H1 (cell line): Measurements from ENCODE around the gene OPA3. TPM values are rescaled to one million over a fixed set of nuclear protein-coding genes. Genes with fewer than 3 reads are reported as not detected.
A peak's percentile ranks its signal among the peaks of the same experiment; 100 is the strongest.

ENCODE experiments used
- CTCF ChIA-PET: fragments of 300-600 bp; sonication (Branson Sonifier 250); formaldehyde crosslinking; loops from one replicate; lab custom pipeline; 2021; ENCODE audit not compliant: partially characterized antibody; lab: Charles Lee
- POLR2A ChIA-PET: fragments of 300-600 bp; sonication (Branson Sonifier 250); formaldehyde crosslinking; loops from one replicate; lab custom pipeline; 2021; ENCODE audit warnings: inconsistent platforms; ENCODE audit not compliant: partially characterized antibody; lab: Charles Lee
- DNase-seq, 2 experiments: peaks; one replicate each; pipeline versions ENCODE4 v3.0.0 to v3.0.0-alpha.2; 2010 to 2022; ENCODE audit warnings: low spot score in 2 of 2, low read depth in 1 of 2, mixed read lengths in 1 of 2
- FAIRE-seq: peaks from 2 replicates; lab custom pipeline; 2011; peaks lifted over from hg19 to GRCh38; lab: Jason Lieb, UNC
- H2AFZ ChIP-seq: 2 replicates; pipeline ENCODE4 v1.8.1; 2012; ENCODE audit warnings: low read length, inconsistent platforms
- H2AK5ac ChIP-seq: 2 replicates; pipeline ENCODE4 v1.6.1; 2013; ENCODE audit warnings: low read depth, low read length
- H2BK120ac ChIP-seq: replicated peaks from 2 replicates; pipeline ENCODE3; 2013; ENCODE audit warnings: low read depth, low read length, inconsistent platforms
- H2BK12ac ChIP-seq: 2 replicates; pipeline ENCODE4 v1.6.1; 2013; ENCODE audit warnings: low read depth, low read length
- H2BK15ac ChIP-seq: 2 replicates; pipeline ENCODE4 v1.6.1; 2013; ENCODE audit warnings: low read length
- H2BK20ac ChIP-seq: 2 replicates; pipeline ENCODE4 v1.6.1; 2013; ENCODE audit warnings: low read length
- H2BK5ac ChIP-seq: 2 replicates; pipeline ENCODE4 v1.6.1; 2013; ENCODE audit warnings: low read depth, low read length
- H3K14ac ChIP-seq: 2 replicates; pipeline ENCODE4 v1.6.1; 2013; ENCODE audit warnings: inconsistent platforms; ENCODE audit not compliant: insufficient read length
- H3K18ac ChIP-seq: 2 replicates; pipeline ENCODE4 v1.6.1; 2013; ENCODE audit warnings: low read length; ENCODE audit errors: extremely low read depth
- H3K23ac ChIP-seq: 2 replicates; pipeline ENCODE4 v1.6.1; 2013; ENCODE audit warnings: inconsistent platforms; ENCODE audit not compliant: insufficient read length
- H3K23me2 ChIP-seq: 2 replicates; pipeline ENCODE4 v1.6.1; 2013; ENCODE audit warnings: low read depth, low read length
- H3K27ac ChIP-seq: 2 replicates; pipeline ENCODE4 v1.6.1; 2011; ENCODE audit warnings: low read depth, low read length, inconsistent platforms
- H3K27me3 ChIP-seq, 4 experiments: replicated peaks in 1 of 4; 1 replicate in 1 of 4; 2 replicates in 3 of 4; pipeline versions ENCODE4 v1.6.1 to v1.8.1; 2011 to 2013; ENCODE audit warnings: low read length in 3 of 4, mild to moderate bottlenecking in 3 of 4, inconsistent platforms in 2 of 4, mixed read lengths in 2 of 4, moderate library complexity in 1 of 4; ENCODE audit not compliant: control insufficient read depth in 3 of 4, insufficient read depth in 3 of 4; ENCODE audit errors: extremely low read depth in 1 of 4
- H3K36me3 ChIP-seq, 4 experiments: 2 replicates each; pipeline versions ENCODE4 v1.6.1 to v1.8.1; 2011 to 2013; ENCODE audit warnings: mild to moderate bottlenecking in 4 of 4, low read length in 3 of 4, moderate library complexity in 2 of 4, control low read depth in 1 of 4, inconsistent platforms in 1 of 4; ENCODE audit not compliant: insufficient read depth in 4 of 4, control insufficient read depth in 2 of 4
- H3K4ac ChIP-seq: replicated peaks from 2 replicates; pipeline ENCODE3; 2013; ENCODE audit warnings: low read length, low read depth, mixed read lengths, inconsistent platforms; ENCODE audit not compliant: insufficient read length
- H3K4me1 ChIP-seq, 4 experiments: replicated peaks in 1 of 4; 1 replicate in 1 of 4; 2 replicates in 3 of 4; pipeline versions ENCODE4 v1.6.1 to v1.8.1; 2011 to 2013; ENCODE audit warnings: low read length in 3 of 4, inconsistent platforms in 2 of 4, mixed read lengths in 1 of 4; ENCODE audit not compliant: insufficient read depth in 4 of 4, control insufficient read depth in 3 of 4
- H3K4me2 ChIP-seq, 2 experiments: 2 replicates each; pipeline versions ENCODE4 v1.6.1 to v1.8.1; 2011 to 2013; ENCODE audit warnings: low read depth in 2 of 2, low read length in 2 of 2, control low read depth in 1 of 2, inconsistent platforms in 1 of 2, mild to moderate bottlenecking in 1 of 2; ENCODE audit not compliant: insufficient read depth in 1 of 2
- H3K4me3 ChIP-seq, 4 experiments: fragments of 200-600, 300-600 bp in 1 of 4; sonication (generic), shearing (Covaris generic), sonication (Bioruptor Twin) in 1 of 4; 2 replicates each; pipeline versions ENCODE4 v1.5.1 to v1.8.1; 2011 to 2016; ENCODE audit warnings: low read length in 4 of 4, low read depth in 3 of 4, control low read depth in 2 of 4, inconsistent platforms in 2 of 4, mild to moderate bottlenecking in 2 of 4, mixed read lengths in 1 of 4, moderate library complexity in 1 of 4; ENCODE audit not compliant: insufficient read depth in 2 of 4; ENCODE audit errors: extremely low read depth in 1 of 4
- H3K56ac ChIP-seq: replicated peaks from 2 replicates; pipeline ENCODE3; 2013; ENCODE audit warnings: low read depth, mild to moderate bottlenecking, mixed read lengths, low read length, inconsistent platforms; ENCODE audit not compliant: insufficient read length
- H3K79me1 ChIP-seq: 2 replicates; pipeline ENCODE4 v1.6.1; 2013; ENCODE audit warnings: low read depth, low read length, control low read depth
- H3K79me2 ChIP-seq, 2 experiments: 2 replicates each; pipeline versions ENCODE4 v1.6.1 to v1.8.1; 2012 to 2013; ENCODE audit warnings: low read length in 2 of 2, mild to moderate bottlenecking in 2 of 2, inconsistent platforms in 1 of 2; ENCODE audit not compliant: insufficient read depth in 2 of 2, control insufficient read depth in 1 of 2
- H3K9ac ChIP-seq, 4 experiments: replicated peaks in 1 of 4; 1 replicate in 1 of 4; 2 replicates in 3 of 4; pipeline versions ENCODE4 v1.6.1 to v1.8.1; 2011 to 2013; ENCODE audit warnings: low read depth in 3 of 4, low read length in 3 of 4, control low read depth in 2 of 4, mild to moderate bottlenecking in 2 of 4, moderate library complexity in 2 of 4, inconsistent platforms in 1 of 4; ENCODE audit errors: extremely low read depth in 1 of 4
- H3K9me3 ChIP-seq, 2 experiments: 2 replicates each; pipeline versions ENCODE4 v1.6.1 to v1.8.1; 2012 to 2013; ENCODE audit warnings: mild to moderate bottlenecking in 2 of 2, moderate library complexity in 2 of 2, control low read depth in 1 of 2, inconsistent platforms in 1 of 2, low read depth in 1 of 2, low read length in 1 of 2, mixed read lengths in 1 of 2; ENCODE audit not compliant: insufficient read depth in 2 of 2
- H4K20me1 ChIP-seq, 2 experiments: replicated peaks in 1 of 2; 2 replicates each; pipeline versions ENCODE3 to v1.8.1; 2011 to 2013; ENCODE audit warnings: inconsistent platforms in 2 of 2, low read length in 2 of 2, mild to moderate bottlenecking in 1 of 2; ENCODE audit not compliant: insufficient read depth in 2 of 2, control insufficient read depth in 1 of 2
- H4K5ac ChIP-seq: 2 replicates; pipeline ENCODE4 v1.6.1; 2013; ENCODE audit warnings: low read length, low read depth, mixed read lengths, inconsistent platforms; ENCODE audit not compliant: insufficient read length
- H4K8ac ChIP-seq: 2 replicates; pipeline ENCODE4 v1.8.0; 2013; ENCODE audit warnings: mild to moderate bottlenecking, moderate library complexity, low read length, inconsistent platforms; ENCODE audit not compliant: insufficient read depth; ENCODE audit errors: extremely low read depth
- H4K91ac ChIP-seq: replicated peaks from 2 replicates; pipeline ENCODE3; 2013; ENCODE audit warnings: low read length, mixed read lengths, inconsistent platforms; ENCODE audit not compliant: insufficient read length
- ASH2L ChIP-seq: fragments of 200-600, 300-600 bp; sonication (generic); IDR thresholded peaks from one replicate; pipeline ENCODE4 v1.7.1; 2017; ENCODE audit warnings: low read length
- CTBP2 ChIP-seq: IDR thresholded peaks from 2 replicates; pipeline ENCODE4 v1.7.0; 2011; ENCODE audit warnings: borderline replicate concordance, mild to moderate bottlenecking, moderate library complexity, mixed read lengths, low read length; ENCODE audit not compliant: insufficient read depth, insufficient read length
- EP300 ChIP-seq, 2 experiments: IDR thresholded peaks; 1 replicate in 1 of 2; 2 replicates in 1 of 2; pipeline ENCODE4 v1.6.1; 2011 to 2012; ENCODE audit warnings: low read depth in 2 of 2, low read length in 2 of 2, mild to moderate bottlenecking in 2 of 2, borderline replicate concordance in 1 of 2, inconsistent platforms in 1 of 2, moderate library complexity in 1 of 2
- KDM1A ChIP-seq: fragments of 200-600, 300-600 bp; sonication (generic); IDR thresholded peaks from 2 replicates; pipeline ENCODE4 v1.7.1; 2016; ENCODE audit warnings: mild to moderate bottlenecking, low read length, borderline replicate concordance
- MAX ChIP-seq: IDR thresholded peaks from 2 replicates; pipeline ENCODE4 v1.6.1; 2012; ENCODE audit warnings: inconsistent platforms
- PHF8 ChIP-seq: fragments of 200-600 bp; sonication (generic); conservative IDR thresholded peaks from 2 replicates; pipeline ENCODE4 v1.7.1; 2012; ENCODE audit warnings: low read depth, mild to moderate bottlenecking, inconsistent platforms, low read length, moderate library complexity
- POLR2A ChIP-seq, 2 experiments: IDR thresholded peaks; 1 replicate in 1 of 2; 2 replicates in 1 of 2; pipeline ENCODE4 v1.6.1; 2011; ENCODE audit warnings: low read depth in 2 of 2, low read length in 2 of 2, mild to moderate bottlenecking in 2 of 2; ENCODE audit errors: control extremely low read depth in 1 of 2
- RBBP5 ChIP-seq: IDR thresholded peaks from 2 replicates; pipeline ENCODE4 v1.7.1; 2012; ENCODE audit warnings: low read depth, mild to moderate bottlenecking, inconsistent platforms, low read length, moderate library complexity, borderline replicate concordance
- SIX5 ChIP-seq: IDR thresholded peaks from 2 replicates; pipeline ENCODE4 v1.6.1; 2011; ENCODE audit warnings: mild to moderate bottlenecking, low read depth, low read length
- TCF12 ChIP-seq: IDR thresholded peaks from 2 replicates; pipeline ENCODE4 v1.6.1; 2011; ENCODE audit warnings: low read depth, mild to moderate bottlenecking, low read length
- WGBS, 2 experiments: shearing (Covaris generic) in 1 of 2; methylation state at CpG; one replicate each; pipeline versions ENCODE4 v1.1.6 to v1.1.7; 2013 to 2015; ENCODE audit warnings: low lambda C conversion rate in 2 of 2, mixed read lengths in 2 of 2, inconsistent platforms in 1 of 2, low coverage in 1 of 2, missing lambda C conversion rate in 1 of 2; ENCODE audit not compliant: insufficient replicate concordance in 2 of 2, insufficient coverage in 1 of 2, insufficient read length in 1 of 2; ENCODE audit errors: extremely low coverage in 1 of 2, missing lambda C conversion rate in 1 of 2; 5-methylcytosine and 5-hydroxymethylcytosine counted together
- polyA plus RNA-seq, 7 experiments: library from polyadenylated mRNA; depleted of rRNA in 3 of 7; stranded (reverse) in 5 of 7; unstranded in 2 of 7; fragments of >200 nt in 5 of 7; fragments of 200-250 nt in 2 of 7; gene quantifications; 1 replicate in 5 of 7; 2 replicates in 1 of 7; 4 replicates in 1 of 7; pipeline versions ENCODE4 v1.2.1 to v1.2.3, GENCODE V29; 2011 to 2013; ENCODE audit warnings: missing spikeins in 2 of 7, mixed read lengths in 2 of 7
- total RNA-seq: library from RNA; stranded (reverse); fragmentation: NEBNext Ultra II Directional; extraction: Animal tissue kit (Norgen Biotek cat#: 25700); gene quantifications from 2 replicates; pipeline ENCODE4 v1.2.1, GENCODE V29; 2021

The OPA3 gene
- total and polyA plus RNA-seq, 2 of the 8 experiments (the other 6 are each of a cell fraction or from before 2014, with no cell fraction given), result 12.5 to 14.5 TPM

- Histone ChIP-seq H4K8ac (peak overlapping the region; percentile 77; the same call in 1 of the 2 replicates), H2BK20ac (no peak overlapping the region), H4K20me1 (peaks cover 0 to 10% of the 10 kb centered on the region in 2 experiments), H3K4me1 (peaks cover 0 to 4% (median 3%) of the 10 kb centered on the region in 4 experiments; a peak in 5 of 7 replicates), H2AK5ac (no peak overlapping the region), H3K27ac (peak overlapping the region; percentile 39; the same call in 1 of the 2 replicates), H3K79me2 (no peaks in the 10 kb centered on the region), H2BK5ac (peak overlapping the region; percentile 20; the same call in 1 of the 2 replicates), H2BK12ac (peak overlapping the region; percentile 29; the same call in 1 of the 2 replicates), H3K4ac (peak overlapping the region; percentile 81), H3K4me2 (peak overlapping the region; percentile 38 to 79), H4K91ac (no peak overlapping the region), H4K5ac (peak overlapping the region; percentile 6), H3K9me3 (no peaks in the 10 kb centered on the region), H3K79me1 (no peaks in the 10 kb centered on the region), H2AFZ (no peak overlapping the region), H3K9ac (no peak overlapping the region; a peak in 1 of 7 replicates), H3K56ac (peak overlapping the region; percentile 89), H3K27me3 (peaks cover 0 to 4% (median 0%) of the 10 kb centered on the region in 4 experiments; a peak in 2 of 7 replicates), H3K36me3 (peaks cover 0 to 2% (median 0%) of the 10 kb centered on the region in 4 experiments; a peak in 2 of 8 replicates), H3K14ac (no peak overlapping the region), H3K4me3 (peak overlapping the region; percentile 24 to 78 (median 66)), H2BK120ac (no peak overlapping the region), H3K18ac (no peak overlapping the region; the same call in 1 of the 2 replicates), H3K23me2 (peaks cover 5% of the 10 kb centered on the region; the same call in 1 of the 2 replicates), H3K23ac (no peak overlapping the region), H2BK15ac (no peak overlapping the region)
- DNase-seq (peak in 1 of 2 experiments; percentile 89), FAIRE-seq (no peak)
- CTCF ChIA-PET, result interaction anchor here (0.9 to 1.5 kb wide), 5 partner anchors 9 to 78 kb away, joined by 3 to 5 read pairs (median 3); no protein-coding TSS in a partner anchor
- POLR2A ChIA-PET, result interaction anchor here (0.6 to 4.6 kb wide), 4 partner anchors 14 to 25 kb away, joined by 3 to 25 read pairs (median 4); partner anchors contain the start of genes FOSB and VASP
- WGBS, 2 experiments, result 5% methylated on average over 28 of the region's 32 CpGs; no CpG with 5 or more reads in 1 of the 2 experiments
- TF ChIP-seq RBBP5 (peak; percentile 62; the same call in 1 of the 2 replicates), MAX (peak; percentile 17; the same call in 1 of the 2 replicates), TCF12 (peak; percentile 45; the same call in 1 of the 2 replicates), POLR2A (IDR thresholded peaks at IDR 0.05; ENCODE audit: control extremely low read depth in 1 of 2, low read depth in 2 of 2, low read length in 2 of 2) (no peak), PHF8 (no peak), EP300 (IDR thresholded peaks at IDR 0.05; ENCODE audit: borderline replicate concordance in 1 of 2, low read depth in 2 of 2, low read length in 2 of 2) (peak in 1 of 2 experiments; percentile 38; a peak in 1 of 3 replicates), CTBP2 (peak; percentile 48), ASH2L (peak; percentile 87), KDM1A (peak; percentile 88; the same call in 1 of the 2 replicates), SIX5 (no peak)
These were observed 91.8 kb downstream of the OPA3 start for GRCh38 chr19:45492627-45493470.
